ENCODE measurements around the gene CLEC4F. TPM values are rescaled to one million over a fixed set of nuclear protein-coding genes. Genes with fewer than 3 reads are reported as not detected.

Gene CLEC4F
- total RNA-seq, 1 experiment from 2014 or later: not detected

DNA sequence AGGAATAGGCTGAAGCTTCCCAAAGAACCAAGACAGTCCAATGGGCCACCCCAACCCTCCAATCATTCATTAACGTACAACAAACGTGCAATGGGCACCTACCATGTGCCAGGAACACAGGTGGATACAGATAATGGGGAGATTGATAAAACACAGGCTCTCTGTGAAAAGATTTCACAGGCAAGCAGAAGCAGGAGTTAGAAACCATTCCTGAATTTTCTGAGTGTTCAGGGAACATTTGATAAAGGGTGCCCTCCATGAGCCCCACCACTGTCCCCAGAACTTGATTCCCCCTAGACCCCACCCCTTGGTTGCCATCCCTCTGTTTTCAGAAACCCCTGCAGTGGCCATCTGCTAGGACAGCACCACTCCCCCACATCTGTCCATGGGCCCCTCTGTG, 13.7 kb upstream of the CLEC4F start:
- Mint-ChIP-seq H3K4me1 (ENCODE audit: low read depth, unreplicated experiment) (no peaks in the 10 kb centered on the region), H3K36me3 (ENCODE audit: insufficient read depth, unreplicated experiment) (no peaks in the 10 kb centered on the region), H3K9me3 (ENCODE audit: unreplicated experiment) (no peaks in the 10 kb centered on the region), H3K4me3 (ENCODE audit: unreplicated experiment) (no peak overlapping the region), H3K27me3 (ENCODE audit: insufficient read depth, unreplicated experiment) (peaks cover 27% of the 10 kb centered on the region), H3K27ac (ENCODE audit: unreplicated experiment) (no peak overlapping the region)
- TF ChIP-seq, protein P1, sequence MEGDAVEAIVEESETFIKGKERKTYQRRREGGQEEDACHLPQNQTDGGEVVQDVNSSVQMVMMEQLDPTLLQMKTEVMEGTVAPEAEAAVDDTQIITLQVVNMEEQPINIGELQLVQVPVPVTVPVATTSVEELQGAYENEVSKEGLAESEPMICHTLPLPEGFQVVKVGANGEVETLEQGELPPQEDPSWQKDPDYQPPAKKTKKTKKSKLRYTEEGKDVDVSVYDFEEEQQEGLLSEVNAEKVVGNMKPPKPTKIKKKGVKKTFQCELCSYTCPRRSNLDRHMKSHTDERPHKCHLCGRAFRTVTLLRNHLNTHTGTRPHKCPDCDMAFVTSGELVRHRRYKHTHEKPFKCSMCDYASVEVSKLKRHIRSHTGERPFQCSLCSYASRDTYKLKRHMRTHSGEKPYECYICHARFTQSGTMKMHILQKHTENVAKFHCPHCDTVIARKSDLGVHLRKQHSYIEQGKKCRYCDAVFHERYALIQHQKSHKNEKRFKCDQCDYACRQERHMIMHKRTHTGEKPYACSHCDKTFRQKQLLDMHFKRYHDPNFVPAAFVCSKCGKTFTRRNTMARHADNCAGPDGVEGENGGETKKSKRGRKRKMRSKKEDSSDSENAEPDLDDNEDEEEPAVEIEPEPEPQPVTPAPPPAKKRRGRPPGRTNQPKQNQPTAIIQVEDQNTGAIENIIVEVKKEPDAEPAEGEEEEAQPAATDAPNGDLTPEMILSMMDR (IDR thresholded peaks at IDR 0.05; ENCODE audit: insufficient read depth in 1 of 2, low read depth in 1 of 2, low read length in 1 of 2, severe bottlenecking in 1 of 2, unreplicated experiment in 1 of 2): no peak
- Histone ChIP-seq H3K4me1 (no peaks in the 10 kb centered on the region), H3K4me3 (ENCODE audit: low read depth, low read length) (no peak overlapping the region), H3K36me3 (ENCODE audit: control insufficient read depth, insufficient read depth, low read length) (no peaks in the 10 kb centered on the region), H3K9me3 (no peaks in the 10 kb centered on the region), H3K27me3 (replicated peaks; ENCODE audit: control insufficient read depth, insufficient read depth, low read length) (0 out of 2 replicates have a peak, but pooled peaks cover 1% of the 10 kb centered on the region)
- intact Hi-C loops (cut with micrococcal nuclease; ENCODE audit: unreplicated experiment): no loop called here
- POLR2A ChIA-PET: no interaction called here
- BruUV-seq (replicated peaks): no TSS peak
- CTCF ChIA-PET: no interaction called here
- DNase-seq: no peak

DNA sequence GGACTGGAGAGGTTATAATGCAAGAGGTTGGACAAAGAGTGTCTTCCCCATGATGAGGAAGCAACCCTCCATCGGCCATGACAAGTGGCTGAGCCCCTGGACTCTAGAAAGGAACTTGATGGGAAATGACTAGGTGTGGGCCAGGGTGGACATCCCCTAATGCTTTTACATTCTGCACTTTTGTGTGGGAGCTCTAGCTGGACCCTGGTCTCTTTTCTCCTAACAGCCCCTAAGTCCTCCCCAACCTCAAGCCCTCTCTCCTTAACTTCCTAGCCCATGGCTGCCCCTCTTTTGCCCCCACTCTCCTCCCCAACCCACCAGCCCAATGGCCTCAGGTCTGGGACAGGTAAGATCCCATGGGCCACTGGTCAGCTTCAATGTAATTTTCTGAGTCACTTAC, 12.8 kb upstream of the CLEC4F start:
- H3K9me3 ChIP-seq: no peaks in the 10 kb centered on the region
- Mint-ChIP-seq H3K27ac (ENCODE audit: unreplicated experiment) (no peak overlapping the region), H3K36me3 (ENCODE audit: insufficient read depth, unreplicated experiment) (no peaks in the 10 kb centered on the region), H3K4me1 (ENCODE audit: low read depth, unreplicated experiment) (no peaks in the 10 kb centered on the region), H3K4me3 (ENCODE audit: unreplicated experiment) (no peak overlapping the region), H3K9me3 (ENCODE audit: unreplicated experiment) (no peaks in the 10 kb centered on the region), H3K27me3 (ENCODE audit: insufficient read depth, unreplicated experiment) (peaks cover 23% of the 10 kb centered on the region)
- no TSS peak for BruUV-seq (replicated peaks)
- POLR2A ChIA-PET: no interaction called here
- TF ChIP-seq, protein P1 (IDR thresholded peaks at IDR 0.05; ENCODE audit: insufficient read depth in 1 of 2, low read depth in 1 of 2, low read length in 1 of 2, severe bottlenecking in 1 of 2, unreplicated experiment in 1 of 2): no peak
- CTCF ChIA-PET: no interaction called here
- H3K27me3 ChIP-seq (replicated peaks; ENCODE audit: control insufficient read depth, insufficient read depth, low read length): no peaks in the 10 kb centered on the region; the same call in 1 of the 2 replicates
- intact Hi-C loops (cut with micrococcal nuclease; ENCODE audit: unreplicated experiment): no loop called here
- H3K36me3 ChIP-seq (ENCODE audit: control insufficient read depth, insufficient read depth, low read length): no peaks in the 10 kb centered on the region
- DNase-seq: no peak
- no peaks in the 10 kb centered on the region for H3K4me1 ChIP-seq
- H3K4me3 ChIP-seq (ENCODE audit: low read depth, low read length): no peak overlapping the region

DNA sequence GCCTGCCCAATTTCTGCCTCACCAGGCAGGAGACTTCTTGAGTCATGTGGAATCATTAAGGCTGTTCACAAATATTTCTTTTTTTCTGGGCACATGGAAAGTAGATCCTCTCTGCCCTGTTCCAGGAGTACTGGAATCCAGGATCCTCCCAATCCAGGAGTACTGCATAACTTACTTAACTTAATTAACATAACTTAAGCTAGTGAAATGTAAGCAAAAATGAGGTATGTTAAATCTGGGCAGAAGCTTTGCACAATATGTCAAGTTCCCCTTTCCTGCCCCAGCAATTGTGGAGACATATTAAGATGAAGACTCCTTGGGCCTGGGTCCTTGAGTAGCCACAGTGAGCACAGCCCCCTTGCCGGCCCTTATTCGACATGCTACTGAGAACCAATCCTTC, 12.0 kb upstream of the CLEC4F start:
- BruUV-seq (replicated peaks): no TSS peak
- Mint-ChIP-seq H3K4me3 (ENCODE audit: unreplicated experiment) (no peak overlapping the region), H3K27me3 (ENCODE audit: insufficient read depth, unreplicated experiment) (peaks cover 24% of the 10 kb centered on the region), H3K36me3 (ENCODE audit: insufficient read depth, unreplicated experiment) (no peaks in the 10 kb centered on the region), H3K27ac (ENCODE audit: unreplicated experiment) (no peak overlapping the region), H3K4me1 (ENCODE audit: low read depth, unreplicated experiment) (no peaks in the 10 kb centered on the region), H3K9me3 (ENCODE audit: unreplicated experiment) (no peaks in the 10 kb centered on the region)
- Histone ChIP-seq H3K4me3 (ENCODE audit: low read depth, low read length) (no peak overlapping the region), H3K9me3 (no peaks in the 10 kb centered on the region), H3K36me3 (ENCODE audit: control insufficient read depth, insufficient read depth, low read length) (no peaks in the 10 kb centered on the region), H3K27me3 (replicated peaks; ENCODE audit: control insufficient read depth, insufficient read depth, low read length) (no peaks in the 10 kb centered on the region; the same call in 1 of the 2 replicates), H3K4me1 (no peaks in the 10 kb centered on the region)
- ChIA-PET CTCF (no interaction called here), POLR2A (no interaction called here)
- intact Hi-C loops (cut with micrococcal nuclease; ENCODE audit: unreplicated experiment): no loop called here
- TF ChIP-seq, protein P1 (IDR thresholded peaks at IDR 0.05; ENCODE audit: insufficient read depth in 1 of 2, low read depth in 1 of 2, low read length in 1 of 2, severe bottlenecking in 1 of 2, unreplicated experiment in 1 of 2): no peak
- DNase-seq: no peak

All from Caco-2 (cell line).